Measurements from ENCODE around the gene SHMT2.

The SHMT2 gene

GRCh38 chr12:57198329-57198728, 31.2 kb upstream of the SHMT2 start:
- DNase-seq (ENCODE audit: low spot score) = no peak

GRCh38 chr12:57199191-57199590, 30.3 kb upstream of the SHMT2 start:
- no peak for DNase-seq (ENCODE audit: low spot score)

GRCh38 chr12:57200497-57200896, 29.0 kb upstream of the SHMT2 start:
- DNase-seq (ENCODE audit: low spot score) = no peak

- no peak for DNase-seq (ENCODE audit: low spot score)
Observed at GRCh38 chr12:57201219-57201618, 28.3 kb upstream of the SHMT2 start.

GRCh38 chr12:57201631-57202030, 27.9 kb upstream of the SHMT2 start:
- DNase-seq (ENCODE audit: low spot score) = no peak

GRCh38 chr12:57202321-57202720, 27.2 kb upstream of the SHMT2 start:
- DNase-seq (ENCODE audit: low spot score) = no peak

- DNase-seq (ENCODE audit: low spot score) = no peak
Observed at GRCh38 chr12:57203201-57203600, 26.3 kb upstream of the SHMT2 start.

GRCh38 chr12:57203791-57204190, 25.7 kb upstream of the SHMT2 start:
- no peak for DNase-seq (ENCODE audit: low spot score)

GRCh38 chr12:57204454-57204853, 25.1 kb upstream of the SHMT2 start:
- no peak for DNase-seq (ENCODE audit: low spot score)

GRCh38 chr12:57205186-57205585, 24.3 kb upstream of the SHMT2 start:
- no peak for DNase-seq (ENCODE audit: low spot score)

GRCh38 chr12:57205931-57206330, 23.6 kb upstream of the SHMT2 start:
- no peak for DNase-seq (ENCODE audit: low spot score)

- no peak for DNase-seq (ENCODE audit: low spot score)
Observed at GRCh38 chr12:57207731-57208630, 21.5 kb upstream of the SHMT2 start.

GRCh38 chr12:57208631-57209282, 20.8 kb upstream of the SHMT2 start:
- no peak for DNase-seq (ENCODE audit: low spot score)

- no peak for DNase-seq (ENCODE audit: low spot score)
Observed at GRCh38 chr12:57209916-57210315, 19.6 kb upstream of the SHMT2 start.

- DNase-seq (ENCODE audit: low spot score) = no peak
Observed at GRCh38 chr12:57210461-57210860, 19.1 kb upstream of the SHMT2 start.

- DNase-seq (ENCODE audit: low spot score) = no peak
Observed at GRCh38 chr12:57210926-57211692, 18.4 kb upstream of the SHMT2 start.

GRCh38 chr12:57211791-57212700, 17.5 kb upstream of the SHMT2 start:
- no peak for DNase-seq (ENCODE audit: low spot score)

GRCh38 chr12:57212701-57213057, 16.8 kb upstream of the SHMT2 start:
- no peak for DNase-seq (ENCODE audit: low spot score)

- DNase-seq (ENCODE audit: low spot score) = peak; percentile 84
Observed at GRCh38 chr12:57213058-57213715, 16.3 kb upstream of the SHMT2 start.

GRCh38 chr12:57213763-57214397, 15.6 kb upstream of the SHMT2 start:
- no peak for DNase-seq (ENCODE audit: low spot score)

- peak; percentile 67 for DNase-seq (ENCODE audit: low spot score)
Observed at GRCh38 chr12:57214398-57214781, 15.1 kb upstream of the SHMT2 start.
